NB4 (cell line): Measurements from ENCODE around the gene ILF3.

Source experiments
- CTCF ChIP-seq: IDR thresholded peaks from one replicate; pipeline ENCODE4 v1.5.1; 2012; ENCODE audit warnings: low read depth, low read length
- MAX ChIP-seq: IDR thresholded peaks from 2 replicates; pipeline ENCODE4 v1.6.1; 2011; ENCODE audit warnings: low read depth, low read length
- MYC ChIP-seq: IDR thresholded peaks from 2 replicates; pipeline ENCODE4 v1.6.1; 2011; ENCODE audit warnings: low read depth, low read length
- POLR2A ChIP-seq: IDR thresholded peaks from 2 replicates; pipeline ENCODE4 v1.6.1; 2011; ENCODE audit warnings: mild to moderate bottlenecking; ENCODE audit not compliant: insufficient read length; ENCODE audit errors: extremely low read depth

DNA sequence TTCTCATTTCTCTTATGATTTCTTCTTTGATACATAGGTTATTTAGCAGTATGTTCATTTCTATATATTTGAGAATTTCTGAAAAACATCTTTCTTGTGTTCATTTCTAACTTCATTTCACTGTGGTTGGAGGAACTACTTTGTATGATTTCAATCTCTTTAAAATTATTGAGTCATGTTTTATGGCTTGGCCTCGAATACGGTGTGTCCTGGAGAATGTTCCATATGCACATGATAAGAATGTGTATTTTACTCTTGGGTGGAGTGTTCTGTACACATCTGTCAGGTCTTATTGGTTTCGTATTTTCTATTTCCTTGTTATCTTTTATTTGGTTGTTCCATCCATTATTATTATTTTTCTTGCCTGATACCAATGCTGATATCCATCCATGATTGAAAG is 86.7 kb downstream of the ILF3 start:
- TF ChIP-seq CTCF (no peak), MAX (no peak), POLR2A (no peak), MYC (no peak)
